NCI-H2227 treated with DMSO at 0.1 percent for 48 hours (cell line): ENCODE results near the gene CSTB.

Source experiments
- DNase-seq: peaks from one replicate; lab custom pipeline; 2025; lab: John Stamatoyannopoulos, UW

The CSTB gene

GRCh38 chr21:43790010-43790524, 14.0 kb upstream of the CSTB start:
- no peak for DNase-seq

GRCh38 chr21:43789276-43790009, 13.3 kb upstream of the CSTB start, which contains the start of gene RRP1:
Gene RRP1 (plus strand): TSS chr21:43789577. CDS start chr21:43789630, 53 bp downstream.
- peak; percentile 91 for DNase-seq

GRCh38 chr21:43786807-43787440, 10.8 kb upstream of the CSTB start:
- DNase-seq = no peak

GRCh38 chr21:43786300-43786806, 10.2 kb upstream of the CSTB start:
- DNase-seq = no peak

GRCh38 chr21:43785134-43785533, 9.0 kb upstream of the CSTB start:
- DNase-seq = no peak

GRCh38 chr21:43783098-43783700, 7.1 kb upstream of the CSTB start:
- no peak for DNase-seq

GRCh38 chr21:43782431-43783097, 6.5 kb upstream of the CSTB start:
- DNase-seq = no peak

- DNase-seq = no peak
Measured at GRCh38 chr21:43781846-43782245, 5.7 kb upstream of the CSTB start.

GRCh38 chr21:43779660-43780059, 3.6 kb upstream of the CSTB start:
- DNase-seq = no peak

- DNase-seq = no peak
Measured at GRCh38 chr21:43778469-43779335, 2.6 kb upstream of the CSTB start.

- no peak for DNase-seq
Measured at GRCh38 chr21:43777953-43778352, 1.8 kb upstream of the CSTB start.

- DNase-seq = no peak
Measured at GRCh38 chr21:43775190-43775589, 918 bp downstream of the CSTB start.

- DNase-seq = no peak
Measured at GRCh38 chr21:43774163-43774562, 1.9 kb downstream of the CSTB start.

GRCh38 chr21:43772425-43772821, 3.7 kb downstream of the CSTB start:
- DNase-seq = no peak

- no peak for DNase-seq
Measured at GRCh38 chr21:43771698-43772424, 4.2 kb downstream of the CSTB start.

- DNase-seq = no peak
Measured at GRCh38 chr21:43771199-43771675, 4.9 kb downstream of the CSTB start.

- no peak for DNase-seq
Measured at GRCh38 chr21:43770066-43770655, 5.9 kb downstream of the CSTB start.

GRCh38 chr21:43769325-43769958, 6.7 kb downstream of the CSTB start:
- DNase-seq = no peak

GRCh38 chr21:43768868-43769167, 7.3 kb downstream of the CSTB start:
- DNase-seq = no peak
